GM12874 (cell line): ENCODE measurements around the gene UGT3A1.

Source experiments
- TF ChIP-seq, protein P1 (sequence below): IDR thresholded peaks from 2 replicates; pipeline ENCODE4 v1.5.1; 2011; ENCODE audit warnings: low read depth, mild to moderate bottlenecking, control low read depth, low read length, moderate library complexity; ENCODE audit not compliant: insufficient read depth

Gene UGT3A1

DNA sequence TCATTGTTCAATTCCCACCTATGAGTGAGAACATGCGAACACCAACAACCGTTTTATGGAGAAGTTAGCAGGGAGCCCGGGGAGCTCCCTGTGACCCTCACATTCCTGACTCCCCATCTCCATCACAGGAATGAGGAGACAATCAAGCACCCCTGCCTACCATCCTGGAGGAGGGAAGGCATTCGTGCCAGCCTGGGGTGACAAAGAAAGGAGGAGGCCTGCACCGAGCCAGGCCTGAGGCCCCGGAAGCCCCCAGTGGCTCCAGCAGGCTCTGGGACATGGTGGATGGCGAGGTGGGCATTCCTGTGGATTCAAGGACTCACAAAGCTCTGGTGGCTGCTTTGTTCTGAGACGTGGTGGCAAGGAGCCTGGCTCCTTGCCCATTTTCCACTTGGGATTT, 36.5 kb upstream of the UGT3A1 start:
- TF ChIP-seq, protein P1, sequence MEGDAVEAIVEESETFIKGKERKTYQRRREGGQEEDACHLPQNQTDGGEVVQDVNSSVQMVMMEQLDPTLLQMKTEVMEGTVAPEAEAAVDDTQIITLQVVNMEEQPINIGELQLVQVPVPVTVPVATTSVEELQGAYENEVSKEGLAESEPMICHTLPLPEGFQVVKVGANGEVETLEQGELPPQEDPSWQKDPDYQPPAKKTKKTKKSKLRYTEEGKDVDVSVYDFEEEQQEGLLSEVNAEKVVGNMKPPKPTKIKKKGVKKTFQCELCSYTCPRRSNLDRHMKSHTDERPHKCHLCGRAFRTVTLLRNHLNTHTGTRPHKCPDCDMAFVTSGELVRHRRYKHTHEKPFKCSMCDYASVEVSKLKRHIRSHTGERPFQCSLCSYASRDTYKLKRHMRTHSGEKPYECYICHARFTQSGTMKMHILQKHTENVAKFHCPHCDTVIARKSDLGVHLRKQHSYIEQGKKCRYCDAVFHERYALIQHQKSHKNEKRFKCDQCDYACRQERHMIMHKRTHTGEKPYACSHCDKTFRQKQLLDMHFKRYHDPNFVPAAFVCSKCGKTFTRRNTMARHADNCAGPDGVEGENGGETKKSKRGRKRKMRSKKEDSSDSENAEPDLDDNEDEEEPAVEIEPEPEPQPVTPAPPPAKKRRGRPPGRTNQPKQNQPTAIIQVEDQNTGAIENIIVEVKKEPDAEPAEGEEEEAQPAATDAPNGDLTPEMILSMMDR: no peak

DNA sequence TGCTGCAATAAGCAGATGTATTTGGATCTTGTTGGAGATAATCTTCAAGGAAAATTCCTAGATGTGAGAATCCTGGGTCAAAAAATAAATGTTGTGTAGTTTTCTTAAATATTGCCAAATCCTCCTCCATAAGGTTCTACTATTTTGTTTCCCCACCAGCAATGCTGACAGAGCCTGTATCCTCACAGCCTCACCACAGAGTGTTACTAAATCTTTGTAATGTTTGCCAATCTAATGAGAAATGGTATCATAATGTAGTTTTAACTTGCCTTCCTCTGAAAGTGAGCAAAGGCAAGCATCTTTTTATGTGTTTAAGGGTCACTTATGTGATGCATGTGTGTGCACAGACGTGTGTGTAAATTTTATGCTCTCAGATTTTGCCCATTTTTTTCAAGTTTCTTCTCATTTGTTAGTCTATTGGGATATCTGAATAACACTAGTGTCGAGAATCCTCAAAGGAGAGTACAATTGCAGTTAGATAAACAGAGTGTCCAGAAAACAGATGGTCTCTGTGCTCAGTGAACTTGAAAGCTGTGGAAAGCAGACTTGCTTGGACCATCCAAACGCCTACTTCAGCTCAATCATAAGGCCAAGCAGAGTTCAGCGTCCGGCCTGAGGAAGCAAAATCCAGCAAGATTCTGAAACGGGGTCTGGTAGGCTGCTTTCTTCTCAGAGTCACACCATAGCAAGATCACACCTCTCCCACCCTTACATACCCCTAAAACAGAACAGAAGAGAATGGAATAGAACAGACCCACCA, 35.7 kb upstream of the UGT3A1 start:
- TF ChIP-seq, protein P1: no peak

DNA sequence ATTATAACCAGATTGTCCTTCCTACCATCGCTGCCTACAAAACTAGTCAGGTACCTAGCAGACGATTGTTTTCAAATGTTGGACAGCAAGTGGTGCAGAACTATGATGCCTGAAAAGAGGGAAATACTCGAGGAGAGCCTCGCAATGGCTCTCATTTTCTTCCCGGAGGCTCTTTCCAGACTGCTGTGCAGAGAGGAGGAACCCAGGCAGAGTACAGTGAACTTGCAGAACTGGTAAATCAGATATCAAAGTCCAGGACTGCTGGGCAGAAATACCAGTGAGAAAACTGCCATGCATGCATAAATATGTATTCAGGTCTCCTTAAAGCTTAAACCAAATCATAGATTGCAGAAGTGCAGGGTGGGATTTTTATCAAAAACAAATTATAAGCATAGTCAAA, 26.4 kb upstream of the UGT3A1 start:
- TF ChIP-seq, protein P1: no peak

DNA sequence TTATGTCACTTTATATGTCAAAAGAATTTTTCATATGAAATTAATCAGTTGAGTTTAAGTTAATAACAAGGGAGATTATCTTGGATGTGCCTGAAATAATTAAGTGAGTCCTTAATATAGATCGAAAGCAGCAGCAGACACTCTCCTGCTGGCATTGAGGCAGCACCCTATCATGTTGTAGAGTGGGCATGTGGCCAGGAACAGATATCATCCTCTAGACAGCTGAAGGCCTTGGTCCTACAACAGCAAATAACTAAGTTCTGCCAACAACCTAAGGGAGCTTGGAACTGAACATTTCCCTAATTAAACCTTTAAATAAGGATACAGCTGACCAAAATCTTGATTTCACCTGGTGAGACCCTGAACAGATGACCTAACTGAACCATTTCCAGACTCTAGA, 25.8 kb upstream of the UGT3A1 start:
- TF ChIP-seq, protein P1: no peak

DNA sequence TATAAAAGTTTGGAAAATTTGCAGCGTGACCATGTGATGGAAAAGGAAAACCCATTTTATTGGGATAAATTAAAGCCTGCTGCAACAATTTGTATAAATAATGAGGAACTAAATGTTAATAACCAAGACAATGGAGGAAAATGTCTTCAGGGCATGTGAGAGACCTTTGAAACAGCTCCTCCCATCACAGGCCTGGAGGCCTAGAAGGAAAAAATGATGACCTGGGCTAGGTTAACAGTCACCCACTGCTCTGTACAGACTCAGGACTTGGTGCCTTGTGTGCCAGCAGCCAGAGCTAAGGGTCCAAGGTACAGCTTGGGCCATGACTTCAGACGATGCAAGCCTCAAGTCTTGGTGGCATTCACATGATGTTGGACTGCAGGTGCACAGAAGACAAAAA, 22.0 kb upstream of the UGT3A1 start:
- TF ChIP-seq, protein P1: no peak

DNA sequence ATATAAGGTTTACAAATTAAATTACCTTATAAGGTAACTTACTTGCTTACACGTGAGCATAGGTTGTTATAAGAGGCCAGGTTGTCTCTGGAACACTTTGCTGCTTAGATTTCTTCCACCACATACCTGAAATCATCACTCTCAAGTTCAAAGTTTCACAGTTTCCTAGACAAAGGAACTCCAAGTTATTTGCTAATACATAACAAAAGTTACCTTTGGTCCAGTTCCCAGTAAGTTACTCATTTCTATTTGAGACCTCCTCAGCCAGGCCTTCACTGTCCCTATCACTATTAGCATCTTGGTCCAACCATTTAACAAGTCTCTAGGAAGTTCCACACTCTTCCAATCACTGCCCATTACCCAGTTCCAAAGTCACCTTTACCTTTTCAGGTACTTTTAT, 18.5 kb upstream of the UGT3A1 start:
- TF ChIP-seq, protein P1: no peak

DNA sequence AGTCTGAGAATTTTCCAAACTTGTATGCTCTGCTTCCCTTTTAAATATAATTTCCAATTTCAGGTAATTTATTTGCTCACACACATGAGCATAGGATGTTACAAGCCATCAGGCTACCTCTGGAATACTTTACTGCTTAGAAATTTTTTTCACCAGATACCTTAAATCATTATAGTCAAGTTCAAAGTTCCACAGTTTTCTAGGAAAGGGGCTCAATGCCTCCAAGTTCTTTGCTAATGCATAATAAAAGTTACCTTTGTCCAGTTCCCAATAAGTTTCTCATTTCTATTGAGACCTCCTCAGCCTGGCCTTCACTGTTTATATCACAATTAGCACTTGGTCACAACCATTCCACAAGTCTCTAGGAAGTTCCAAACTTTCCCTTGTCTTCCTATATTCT, 16.2 kb upstream of the UGT3A1 start:
- TF ChIP-seq, protein P1: no peak

DNA sequence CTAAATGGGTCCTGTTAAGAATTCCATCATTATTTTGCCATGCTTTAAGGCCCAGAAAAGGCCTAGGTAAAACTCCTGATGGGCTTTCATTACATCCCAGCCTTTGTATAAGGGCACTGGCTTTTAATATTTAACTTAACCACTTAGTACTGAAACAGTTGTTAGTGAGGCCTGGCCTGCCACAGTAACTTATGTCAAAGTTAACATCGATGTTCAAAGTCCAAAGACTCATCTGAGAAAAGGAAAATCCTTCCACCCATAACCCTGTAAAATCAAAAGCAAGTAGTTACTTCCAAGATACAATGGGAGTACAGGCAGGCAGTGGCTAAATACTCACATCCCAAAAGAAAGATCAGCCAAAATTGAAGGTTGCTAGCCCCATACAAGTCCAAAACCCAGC, 15.0 kb upstream of the UGT3A1 start:
- TF ChIP-seq, protein P1: no peak
